Upper lobe of left lung (tissue), 4 donors: ENCODE results near the gene FALEC.

Source experiments
- CTCF ChIP-seq, 6 experiments: fragments of 450-650 bp in 4 of 6; fragments of 200-600 bp in 2 of 6; sonication (generic) in 2 of 6; IDR thresholded peaks; one replicate each; pipeline ENCODE4 v1.5.1; 2016 to 2019; ENCODE audit warnings: antibody characterized with exemption in 6 of 6
- POLR2AphosphoS5 ChIP-seq, 2 donors: sonication (generic); formaldehyde crosslinking; IDR thresholded peaks; one replicate each; pipeline ENCODE4 v1.5.1; 2017; ENCODE audit warnings: antibody characterized with exemption in 2 of 2

GRCh38 chr1:150576367-150576711, 60.8 kb downstream of the FALEC start:
- TF ChIP-seq CTCF (IDR thresholded peaks at IDR 0.05) (no peak), POLR2AphosphoS5 (IDR thresholded peaks at IDR 0.05) (no peak)
